DMS53 (cell line): ENCODE results near the gene GJB6.
A peak's percentile ranks its signal among the peaks of the same experiment; 100 is the strongest.

Source experiments
- DNase-seq: peaks from one replicate; lab custom pipeline; 2025; lab: John Stamatoyannopoulos, UW

Gene GJB6

GRCh38 chr13:20186771-20187170, 45.3 kb downstream of the GJB6 start:
- DNase-seq = no peak

GRCh38 chr13:20185366-20186056, 46.6 kb downstream of the GJB6 start:
- no peak for DNase-seq

- DNase-seq = peak; percentile 88
Observed at GRCh38 chr13:20182231-20182846, 49.8 kb downstream of the GJB6 start.

- no peak for DNase-seq
Observed at GRCh38 chr13:20181188-20181587, 50.9 kb downstream of the GJB6 start.

GRCh38 chr13:20178156-20178555, 54.0 kb downstream of the GJB6 start:
- no peak for DNase-seq

GRCh38 chr13:20177049-20177831, 54.9 kb downstream of the GJB6 start:
- DNase-seq = no peak

- no peak for DNase-seq
Observed at GRCh38 chr13:20175907-20176652, 56.0 kb downstream of the GJB6 start.

GRCh38 chr13:20175406-20175794, 56.7 kb downstream of the GJB6 start:
- no peak for DNase-seq

- peak; percentile 97 for DNase-seq
Observed at GRCh38 chr13:20174656-20175405, 57.3 kb downstream of the GJB6 start.

- no peak for DNase-seq
Observed at GRCh38 chr13:20173116-20173746, 58.9 kb downstream of the GJB6 start.
